Measurements from ENCODE around the gene ZNF774. TPM values are rescaled to one million over a fixed set of nuclear protein-coding genes. Genes with fewer than 3 reads are reported as not detected.
"Not testable (repeated sequence)": the region's sequence is repeated elsewhere in the genome, so short reads cannot be mapped to it uniquely, and the experiment has no call there.

Gene ZNF774
- total RNA-seq, 2 experiments from 2014 or later, result 0.68 to 1.1 TPM

DNA sequence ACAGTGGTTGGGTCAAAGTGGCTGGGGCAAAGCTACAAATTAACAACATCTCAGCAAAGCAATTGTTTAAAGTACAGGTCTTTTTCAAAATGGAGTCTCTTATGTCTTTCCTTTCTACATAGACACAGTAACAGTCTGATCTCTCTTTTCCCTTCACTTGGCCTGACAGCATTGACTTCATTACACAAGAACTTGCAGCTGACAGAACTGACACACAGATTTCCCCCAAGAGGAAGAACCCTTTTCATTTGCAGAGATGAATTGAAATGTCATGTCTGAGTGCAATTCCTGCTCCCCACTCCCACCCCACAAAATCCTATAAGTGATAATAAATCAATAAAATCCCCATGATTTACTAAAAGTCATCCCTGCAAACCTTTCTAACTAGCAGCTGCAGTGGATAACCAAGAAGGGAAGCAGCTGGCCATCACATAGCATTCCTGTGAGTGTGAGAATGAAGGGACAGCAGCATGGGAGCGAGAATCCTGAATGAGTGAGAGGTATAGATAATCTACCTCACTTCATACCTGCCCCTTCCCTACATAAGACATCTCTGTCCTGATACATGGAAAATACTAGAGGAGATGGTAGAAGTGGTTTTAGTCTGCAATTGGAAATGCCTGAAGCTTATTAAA lies 4.5 kb upstream of the ZNF774 start:
- CTCF ChIA-PET, result interaction anchor here (0.6 to 2.0 kb wide), 2 partner anchors 27 to 204 kb away, joined by 3 to 4 read pairs; no protein-coding TSS in a partner anchor
- H3K36me3 Mint-ChIP-seq; H3K9me3 Mint-ChIP-seq; intact Hi-C loops (cut with micrococcal nuclease); POLR2A ChIA-PET; H3K27me3 Mint-ChIP-seq; DNase-seq; H3K27ac Mint-ChIP-seq; H3K4me3 Mint-ChIP-seq: not testable (repeated sequence)
- H3K4me1 Mint-ChIP-seq (ENCODE audit: low read depth), result peaks cover 12% of the 10 kb centered on the region

DNA sequence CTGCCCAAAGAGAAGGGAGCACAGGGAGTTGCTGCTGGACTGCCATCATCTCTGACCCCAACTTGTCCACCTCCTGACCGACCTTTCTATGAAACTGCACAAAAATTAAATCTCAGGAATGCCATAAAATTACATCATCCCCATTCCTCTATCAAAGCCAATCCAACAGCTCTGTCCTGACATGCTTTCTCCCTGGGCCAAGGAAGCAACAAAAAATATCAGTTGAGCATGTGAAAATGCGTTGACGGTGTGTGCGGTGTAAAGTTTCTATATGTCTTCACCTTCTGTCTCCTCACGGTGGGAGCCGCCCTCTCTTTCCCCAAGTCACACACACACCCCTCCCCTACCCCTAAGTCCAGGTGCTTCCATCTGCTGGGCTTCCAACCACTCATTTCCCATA lies 3.6 kb upstream of the ZNF774 start:
- H3K27me3 Mint-ChIP-seq, result peaks cover 4% of the 10 kb centered on the region
- POLR2A ChIA-PET, result no interaction called here
- no peak overlapping the region for H3K27ac Mint-ChIP-seq
- DNase-seq, result no peak
- no peak overlapping the region for H3K4me3 Mint-ChIP-seq
- peaks cover 6% of the 10 kb centered on the region for H3K4me1 Mint-ChIP-seq (ENCODE audit: low read depth)
- H3K9me3 Mint-ChIP-seq, result no peaks in the 10 kb centered on the region
- CTCF ChIA-PET, result no interaction called here
- no peaks in the 10 kb centered on the region for H3K36me3 Mint-ChIP-seq
- intact Hi-C loops (cut with micrococcal nuclease), result no loop called here

DNA sequence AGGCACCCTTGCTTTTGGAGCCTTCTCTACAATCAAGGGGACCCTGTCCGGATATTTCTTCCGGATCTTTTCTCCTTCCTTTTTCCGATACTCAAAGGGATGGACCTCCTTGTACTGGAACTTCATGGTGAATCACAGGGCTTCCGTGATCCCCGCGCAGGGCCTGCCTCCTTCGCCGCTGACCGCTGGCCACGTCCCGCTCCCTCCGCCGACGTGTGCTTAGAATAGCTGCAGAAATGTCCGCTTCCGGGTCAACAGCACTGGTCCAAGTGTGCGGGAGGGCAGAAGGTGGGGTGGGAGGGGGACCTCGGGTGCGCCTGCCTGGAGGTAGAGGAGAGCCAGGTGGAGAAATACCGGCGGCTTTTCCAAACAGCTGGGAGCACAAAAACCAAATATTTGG lies 3.0 kb upstream of the ZNF774 start:
- Mint-ChIP-seq H3K4me1 (ENCODE audit: low read depth) (peaks cover 6% of the 10 kb centered on the region), H3K27ac (no peak overlapping the region), H3K36me3 (no peaks in the 10 kb centered on the region), H3K27me3 (peaks cover 4% of the 10 kb centered on the region), H3K9me3 (no peaks in the 10 kb centered on the region), H3K4me3 (no peak overlapping the region)
- DNase-seq, result no peak
- intact Hi-C loops (cut with micrococcal nuclease), result no loop called here
- CTCF ChIA-PET, result no interaction called here
- POLR2A ChIA-PET, result no interaction called here

DNA sequence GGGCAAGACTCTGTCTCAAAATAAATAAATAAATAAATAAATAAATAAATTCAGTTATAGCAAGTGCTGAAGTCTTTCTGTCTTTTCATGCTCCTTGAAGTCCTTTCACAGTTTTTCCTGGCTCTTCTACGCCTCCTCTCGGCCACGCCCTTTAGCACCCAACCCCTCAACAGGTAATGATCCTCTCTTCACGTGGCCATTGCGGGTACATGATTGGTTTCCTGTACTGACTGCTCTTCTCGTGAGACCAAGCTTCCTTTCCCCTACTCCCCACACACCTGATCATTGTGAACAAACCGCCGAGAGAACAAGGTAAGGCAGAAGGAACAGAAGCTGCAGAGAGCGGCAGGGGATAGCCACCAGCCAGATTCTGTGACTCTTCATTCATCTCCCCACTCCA lies 2.3 kb upstream of the ZNF774 start:
- ChIA-PET POLR2A (no interaction called here), CTCF (no interaction called here)
- H3K4me3 Mint-ChIP-seq, result no peak overlapping the region
- H3K9me3 Mint-ChIP-seq, result no peaks in the 10 kb centered on the region
- intact Hi-C loops (cut with micrococcal nuclease), result loop anchor here (5.0 kb wide), 1 partner anchor 37 kb away; the partner anchor contains the start of gene IQGAP1
- no peak overlapping the region for H3K27ac Mint-ChIP-seq
- no peak for DNase-seq
- peaks cover 6% of the 10 kb centered on the region for H3K4me1 Mint-ChIP-seq (ENCODE audit: low read depth)
- H3K27me3 Mint-ChIP-seq, result peaks cover 4% of the 10 kb centered on the region
- H3K36me3 Mint-ChIP-seq, result no peaks in the 10 kb centered on the region

DNA sequence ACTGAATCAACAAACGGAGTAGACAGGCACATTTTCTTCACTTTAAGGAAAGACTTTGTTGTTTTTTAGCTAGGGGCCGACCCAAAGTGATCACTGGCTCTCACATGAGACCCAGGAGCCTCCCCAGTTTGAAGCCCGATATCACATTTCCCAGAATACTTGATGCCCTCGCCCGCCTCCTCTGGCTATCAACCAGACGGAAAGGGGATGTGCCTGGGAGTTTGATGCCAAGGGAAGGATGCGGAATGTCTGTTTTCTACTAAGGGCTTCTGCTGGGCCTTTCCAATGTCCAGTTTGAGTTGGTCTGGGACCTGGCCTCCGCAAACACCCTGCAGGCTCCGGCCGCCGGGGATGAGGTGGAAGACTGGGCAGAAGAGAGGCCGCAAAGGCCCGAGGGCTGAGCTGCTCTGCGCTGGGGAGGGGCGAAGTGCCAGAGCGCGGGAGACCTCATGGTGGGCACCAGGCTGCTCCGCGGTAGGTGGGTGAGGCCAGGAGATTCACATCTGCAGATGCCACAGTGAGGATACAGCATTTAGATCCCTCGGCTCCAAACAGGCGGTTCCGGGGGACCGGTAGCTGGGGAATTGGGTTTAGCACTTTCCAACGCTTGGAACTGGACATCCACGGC lies 491 bp upstream of the ZNF774 start:
- no peak for DNase-seq
- Mint-ChIP-seq H3K36me3 (no peaks in the 10 kb centered on the region), H3K4me1 (ENCODE audit: low read depth) (peaks cover 6% of the 10 kb centered on the region), H3K4me3 (peak overlapping the region; percentile 87), H3K9me3 (no peaks in the 10 kb centered on the region), H3K27ac (no peak overlapping the region), H3K27me3 (peaks cover 4% of the 10 kb centered on the region)
- POLR2A ChIA-PET, result interaction anchor here (1.5 kb wide), 1 partner anchor 36 kb away, joined by 4 read pairs; the partner anchor contains the start of gene IQGAP1
- CTCF ChIA-PET, result interaction anchor here (1.8 to 2.3 kb wide), 3 partner anchors 10 to 131 kb away, joined by 5 to 11 read pairs (median 6); no protein-coding TSS in a partner anchor
- intact Hi-C loops (cut with micrococcal nuclease), result loop anchor here (1.0 to 5.0 kb wide), 4 partner anchors 11 to 67 kb away; partner anchors contain the start of gene IQGAP1

DNA sequence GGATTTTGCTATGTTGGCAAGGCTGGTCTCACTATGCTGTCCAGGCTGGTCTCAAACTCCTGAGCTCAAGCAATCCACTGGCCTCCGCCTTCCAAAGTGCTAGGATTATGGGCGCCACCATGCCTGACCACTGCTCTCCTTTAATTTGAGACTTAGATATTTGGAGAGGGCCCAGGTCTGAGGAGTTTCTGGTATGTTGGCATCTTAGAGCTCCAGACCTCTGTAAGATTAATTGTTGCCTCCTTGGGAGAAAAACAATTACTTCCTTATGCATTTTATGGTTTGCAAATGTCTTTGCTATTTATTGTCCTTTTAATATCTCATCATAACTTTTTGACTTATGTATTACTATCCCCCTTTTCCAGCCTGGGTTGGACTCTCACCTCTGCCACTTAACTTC lies 2.9 kb downstream of the ZNF774 start:
- no peak overlapping the region for H3K27ac Mint-ChIP-seq
- peaks cover 6% of the 10 kb centered on the region for H3K4me1 Mint-ChIP-seq (ENCODE audit: low read depth)
- H3K36me3 Mint-ChIP-seq, result no peaks in the 10 kb centered on the region
- no peak overlapping the region for H3K4me3 Mint-ChIP-seq
- DNase-seq, result no peak
- intact Hi-C loops (cut with micrococcal nuclease), result loop anchor here (5.0 kb wide), 1 partner anchor 32 kb away; the partner anchor contains the start of gene IQGAP1
- ChIA-PET CTCF (interaction anchor here (0.9 to 1.0 kb wide), 2 partner anchors 35 to 127 kb away, joined by 3 to 4 read pairs; no protein-coding TSS in a partner anchor), POLR2A (no interaction called here)
- peaks cover under 1% of the 10 kb centered on the region for H3K27me3 Mint-ChIP-seq
- H3K9me3 Mint-ChIP-seq, result no peaks in the 10 kb centered on the region

DNA sequence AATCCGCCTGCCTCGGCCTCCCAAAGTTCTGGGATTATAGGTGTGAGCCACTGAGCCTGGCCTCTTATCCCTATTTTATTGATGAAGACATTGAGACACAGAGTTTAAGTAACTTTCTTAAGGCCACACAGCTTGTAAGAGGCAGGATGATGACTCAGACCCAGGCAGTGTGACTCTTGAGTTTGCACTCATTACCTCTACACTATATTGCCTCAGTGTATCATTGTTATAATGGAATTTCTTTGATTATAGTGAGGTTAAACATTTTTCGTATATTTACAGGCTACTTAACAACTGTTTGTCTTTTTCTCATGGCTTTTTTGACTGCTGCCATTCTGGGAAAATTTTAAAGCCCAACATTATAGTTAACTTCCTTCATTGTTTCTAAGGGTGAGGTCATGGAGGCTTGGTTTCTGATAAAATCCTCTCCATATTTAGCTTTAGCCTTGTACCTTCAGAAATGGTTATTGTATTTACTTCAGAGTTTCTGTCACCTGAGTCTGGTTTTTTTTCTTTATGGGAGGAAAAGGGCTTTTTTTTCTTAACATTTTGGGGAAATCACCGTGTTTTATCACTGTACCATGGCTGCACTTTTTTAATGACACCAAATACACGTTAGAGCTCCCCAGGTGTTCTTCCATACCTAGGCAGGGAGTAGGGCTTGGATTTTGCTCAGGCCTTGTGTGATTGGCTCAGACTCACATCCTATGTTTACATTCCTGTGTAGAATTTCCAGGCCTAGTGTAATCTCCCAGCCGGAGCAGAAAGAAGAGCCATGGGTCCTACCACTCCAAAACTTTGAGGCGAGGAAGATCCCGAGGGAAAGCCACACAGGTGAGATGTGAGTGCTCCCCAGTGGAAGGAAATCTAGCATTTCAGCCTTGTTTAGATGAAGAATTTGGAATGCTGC lies 6.3 kb downstream of the ZNF774 start:
- Mint-ChIP-seq H3K9me3 (no peaks in the 10 kb centered on the region), H3K27ac (no peak overlapping the region), H3K4me3 (no peak overlapping the region), H3K4me1 (ENCODE audit: low read depth) (peaks cover 15% of the 10 kb centered on the region), H3K36me3 (no peaks in the 10 kb centered on the region), H3K27me3 (no peaks in the 10 kb centered on the region)
- ChIA-PET POLR2A (no interaction called here), CTCF (interaction anchor here (0.6 to 1.0 kb wide), 3 partner anchors 24 to 58 kb away, joined by 3 to 4 read pairs (median 4); no protein-coding TSS in a partner anchor)
- DNase-seq, result peak; percentile 20
- intact Hi-C loops (cut with micrococcal nuclease), result no loop called here

DNA sequence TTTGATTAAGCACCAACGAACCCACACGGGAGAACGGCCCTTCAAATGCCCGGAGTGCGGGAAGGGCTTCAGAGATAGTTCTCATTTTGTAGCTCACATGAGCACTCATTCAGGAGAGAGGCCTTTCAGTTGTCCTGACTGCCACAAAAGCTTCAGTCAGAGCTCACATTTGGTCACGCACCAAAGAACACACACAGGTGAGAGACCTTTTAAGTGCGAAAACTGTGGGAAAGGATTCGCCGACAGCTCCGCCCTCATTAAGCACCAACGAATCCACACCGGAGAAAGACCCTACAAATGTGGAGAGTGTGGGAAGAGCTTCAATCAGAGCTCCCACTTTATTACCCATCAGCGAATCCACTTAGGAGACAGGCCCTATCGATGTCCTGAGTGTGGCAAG lies 8.7 kb downstream of the ZNF774 start:
- no peaks in the 10 kb centered on the region for H3K36me3 Mint-ChIP-seq
- no peaks in the 10 kb centered on the region for H3K9me3 Mint-ChIP-seq
- H3K4me3 Mint-ChIP-seq, result no peak overlapping the region
- no peak overlapping the region for H3K27ac Mint-ChIP-seq
- H3K4me1 Mint-ChIP-seq (ENCODE audit: low read depth), result peaks cover 24% of the 10 kb centered on the region
- no peak for DNase-seq
- no peaks in the 10 kb centered on the region for H3K27me3 Mint-ChIP-seq
- ChIA-PET POLR2A (no interaction called here), CTCF (interaction anchor here (0.6 to 6.1 kb wide), 14 partner anchors 9 to 567 kb away, joined by 3 to 61 read pairs (median 4); partner anchors contain the start of genes IQGAP1 and ZNF774)
- intact Hi-C loops (cut with micrococcal nuclease), result no loop called here

DNA sequence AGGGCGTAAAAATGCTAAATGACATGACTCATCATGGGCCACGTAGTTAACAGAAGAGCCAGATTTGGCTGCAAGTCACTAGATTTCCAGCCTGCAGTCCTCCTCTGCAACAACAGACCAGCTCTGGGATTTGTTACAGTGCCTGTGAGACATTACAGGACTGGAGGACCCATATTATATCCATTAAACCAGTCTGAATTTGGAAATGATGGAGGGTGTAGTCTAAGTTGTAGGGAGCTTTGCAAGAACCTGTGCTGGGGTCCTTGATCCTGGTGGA lies 10.8 kb downstream of the ZNF774 start:
- POLR2A ChIA-PET, result interaction anchor here (1.2 to 1.6 kb wide), 2 partner anchors 12 to 14 kb away, joined by 4 to 5 read pairs; no protein-coding TSS in a partner anchor
- no peak for DNase-seq
- peak overlapping the region; percentile 39 for H3K27ac Mint-ChIP-seq
- intact Hi-C loops (cut with micrococcal nuclease), result loop anchor here (1.0 to 2.0 kb wide), 3 partner anchors 11 to 119 kb away; partner anchors contain the start of gene ZNF774
- no peaks in the 10 kb centered on the region for H3K9me3 Mint-ChIP-seq
- H3K36me3 Mint-ChIP-seq, result no peaks in the 10 kb centered on the region
- H3K27me3 Mint-ChIP-seq, result no peaks in the 10 kb centered on the region
- peaks cover 24% of the 10 kb centered on the region for H3K4me1 Mint-ChIP-seq (ENCODE audit: low read depth)
- no peak overlapping the region for H3K4me3 Mint-ChIP-seq
- CTCF ChIA-PET, result interaction anchor here (0.6 to 6.1 kb wide), 26 partner anchors 11 to 540 kb away, joined by 3 to 61 read pairs (median 5); partner anchors contain the start of genes IQGAP1, MAN2A2 and ZNF774

DNA sequence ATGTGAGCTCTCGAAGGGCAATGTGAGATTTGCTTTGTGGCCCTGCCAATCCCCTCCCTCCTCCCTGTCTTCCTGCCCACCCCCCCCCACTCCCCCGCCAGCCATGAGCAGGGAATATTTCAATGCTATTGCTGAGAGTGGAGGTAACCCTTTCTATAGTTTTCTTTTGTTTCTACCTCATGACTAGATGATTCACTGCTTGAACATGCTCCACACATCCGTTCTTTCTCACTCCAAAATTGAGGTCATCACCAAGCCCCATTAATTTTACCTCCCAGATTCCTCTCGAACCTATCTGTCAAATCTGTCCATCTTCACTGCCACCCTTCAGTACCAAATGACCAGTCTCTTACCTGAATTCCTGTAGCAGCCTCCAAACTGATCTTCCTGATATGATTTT lies 12.2 kb downstream of the ZNF774 start:
- Mint-ChIP-seq H3K9me3 (no peaks in the 10 kb centered on the region), H3K27ac (peak overlapping the region; percentile 21), H3K36me3 (no peaks in the 10 kb centered on the region), H3K4me1 (ENCODE audit: low read depth) (peaks cover 24% of the 10 kb centered on the region), H3K4me3 (no peak overlapping the region), H3K27me3 (no peaks in the 10 kb centered on the region)
- CTCF ChIA-PET, result interaction anchor here (0.6 to 6.1 kb wide), 3 partner anchors 9 to 118 kb away, joined by 4 to 61 read pairs (median 27); no protein-coding TSS in a partner anchor
- no peak for DNase-seq
- intact Hi-C loops (cut with micrococcal nuclease), result no loop called here
- POLR2A ChIA-PET, result interaction anchor here (1.4 kb wide), 1 partner anchor 24 kb away, joined by 6 read pairs; the partner anchor contains the start of gene IQGAP1

DNA sequence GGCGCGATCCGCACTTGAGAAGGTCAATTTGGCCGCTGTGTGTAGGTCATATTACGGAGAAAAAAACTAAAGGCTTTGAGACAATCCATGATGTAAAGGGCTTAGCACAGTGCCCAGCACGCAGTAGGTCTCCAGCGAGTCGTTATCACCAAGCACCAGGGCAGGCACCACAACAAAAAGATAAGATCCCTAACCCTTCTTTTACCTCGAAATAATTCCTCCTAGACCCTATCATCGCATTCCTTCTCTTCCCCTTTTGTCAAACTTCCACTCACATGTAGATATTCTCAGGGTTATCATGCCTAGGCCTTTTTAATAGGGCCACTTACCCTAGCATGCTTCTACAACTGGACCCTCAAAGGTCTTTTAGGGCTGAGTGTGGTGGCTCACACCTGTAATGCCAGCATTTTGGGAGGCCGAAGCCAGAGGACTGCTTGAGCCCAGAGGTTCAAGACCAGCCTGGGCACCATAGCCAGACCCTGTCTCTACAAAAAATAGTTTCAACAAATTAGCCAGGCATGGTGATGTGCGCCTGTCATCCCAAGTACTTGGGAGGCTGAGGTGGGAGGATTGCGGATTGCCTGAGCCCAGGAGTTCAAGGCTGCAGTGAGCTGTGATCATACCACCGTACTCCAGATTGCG lies 13.5 kb downstream of the ZNF774 start:
- Mint-ChIP-seq H3K27me3 (no peaks in the 10 kb centered on the region), H3K36me3 (no peaks in the 10 kb centered on the region), H3K27ac (no peak overlapping the region), H3K4me1 (ENCODE audit: low read depth) (peaks cover 24% of the 10 kb centered on the region), H3K4me3 (no peak overlapping the region), H3K9me3 (no peaks in the 10 kb centered on the region)
- ChIA-PET POLR2A (no interaction called here), CTCF (no interaction called here)
- DNase-seq, result no peak
- intact Hi-C loops (cut with micrococcal nuclease), result no loop called here
